GM18519 (cell line): ENCODE measurements around the gene GLRA3.
A peak's percentile ranks its signal among the peaks of the same experiment; 100 is the strongest.
"Not testable (repeated sequence)": the region's sequence is repeated elsewhere in the genome, so short reads cannot be mapped to it uniquely, and the experiment has no call there.

Experiments
- ATAC-seq: cut with Tn5 transposase; IDR thresholded peaks from one replicate; pipeline ENCODE4 v1.9.1; 2021; ENCODE audit warnings: mild to moderate bottlenecking, moderate library complexity; ENCODE audit not compliant: unreplicated experiment, low FRiP score

The GLRA3 gene

DNA sequence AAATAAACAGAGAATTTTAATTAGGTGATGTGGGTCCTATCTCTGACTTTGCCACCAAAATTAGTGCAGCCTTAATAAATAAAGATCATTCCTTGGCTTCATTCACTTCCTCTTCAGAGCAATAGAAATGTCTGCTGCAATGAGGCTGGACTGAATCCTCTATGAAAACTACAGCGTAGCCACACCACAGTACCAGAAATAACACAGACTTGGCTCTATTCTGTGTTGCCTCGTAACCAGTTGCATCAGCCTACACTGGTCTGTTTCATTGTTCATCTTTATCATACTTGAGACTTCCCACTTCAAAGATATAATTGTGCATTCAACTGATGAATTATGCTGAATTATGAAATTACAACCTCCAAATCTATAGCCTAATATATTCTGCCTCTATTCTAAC is 15.8 kb downstream of the GLRA3 start:
- no peak for ATAC-seq

GRCh38 chr4:174810834-174811233 is 18.2 kb downstream of the GLRA3 start:
- no peak for ATAC-seq

GRCh38 chr4:174808836-174809235 is 20.2 kb downstream of the GLRA3 start:
- ATAC-seq = no peak

DNA sequence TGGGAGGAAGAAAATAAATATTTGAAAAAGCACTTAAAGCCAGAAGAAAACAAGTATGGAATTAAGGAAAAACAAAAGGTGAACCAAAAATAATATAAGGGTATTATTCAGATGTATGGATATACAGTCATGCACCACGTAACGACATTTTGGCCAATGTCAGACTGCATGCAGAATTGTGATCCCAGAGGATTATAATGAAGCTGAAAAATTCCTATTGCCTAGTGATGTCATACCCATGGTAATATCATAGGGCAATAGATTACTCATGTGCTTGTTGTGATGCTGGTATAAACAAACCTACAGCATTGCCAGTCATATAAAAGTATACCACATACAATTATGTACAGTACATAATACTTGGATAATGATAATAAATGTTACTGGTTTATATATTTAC is 20.9 kb downstream of the GLRA3 start:
- no peak for ATAC-seq

DNA sequence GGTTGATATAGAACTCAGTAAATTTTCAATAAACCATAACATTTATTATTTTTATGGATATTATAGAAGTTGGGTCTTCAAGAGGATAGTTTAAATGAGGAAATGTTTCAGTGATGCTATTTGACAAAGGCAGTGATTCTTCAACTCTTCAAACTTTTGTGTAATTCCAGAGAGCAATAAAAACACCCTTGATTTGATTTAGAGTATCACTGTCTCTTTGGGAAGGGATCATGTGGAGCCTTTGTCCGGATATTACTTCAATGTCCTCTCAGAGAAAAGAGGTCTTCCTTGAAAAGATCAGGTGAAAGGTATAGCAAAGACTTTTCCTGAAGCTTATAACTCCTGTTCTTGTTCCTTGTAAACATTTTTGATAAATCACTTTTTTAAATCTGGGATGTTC is 23.3 kb downstream of the GLRA3 start:
- no peak for ATAC-seq

DNA sequence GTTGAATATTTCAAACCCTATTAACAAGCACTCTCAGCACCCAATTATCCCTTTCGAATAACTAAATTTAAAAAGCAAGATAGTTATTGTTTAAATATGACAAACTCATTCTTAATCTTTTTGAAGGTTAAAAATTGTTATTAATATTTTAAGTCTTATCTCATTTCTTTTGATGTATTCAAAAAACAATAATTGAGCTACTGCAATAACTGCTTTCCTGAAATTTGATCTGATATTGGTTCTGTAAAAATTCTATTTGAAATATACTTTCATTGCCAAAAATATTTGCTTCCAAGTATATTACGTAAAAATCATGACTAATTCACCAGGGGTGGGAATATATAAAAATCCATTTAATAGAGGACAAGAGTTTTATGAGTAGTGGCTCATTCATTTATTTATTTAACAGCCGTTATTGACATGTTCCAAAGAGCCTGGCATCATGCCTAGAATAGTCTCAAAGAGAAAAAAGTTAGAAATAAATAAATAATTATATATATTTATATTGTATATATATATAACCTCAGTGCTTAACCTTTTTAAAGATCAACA is 34.4 kb downstream of the GLRA3 start:
- ATAC-seq = no peak

DNA sequence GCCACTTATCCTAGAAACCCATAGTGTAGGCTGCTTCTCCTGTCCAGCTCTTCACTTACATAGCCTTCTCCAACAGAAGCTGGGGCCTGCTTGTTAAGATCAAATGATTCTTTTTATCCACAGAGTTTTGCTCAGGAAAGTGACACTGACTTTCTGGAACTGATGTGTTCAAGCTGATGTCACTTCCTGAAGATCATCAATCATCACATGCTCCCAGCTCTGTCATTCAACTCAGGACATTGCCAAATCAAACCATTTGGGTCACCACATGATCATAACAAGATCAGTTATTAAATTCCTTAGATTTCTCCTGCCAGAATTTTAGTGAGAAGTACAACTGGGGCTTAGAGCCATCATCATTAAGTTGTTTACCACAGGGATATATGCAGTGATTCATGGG is 39.4 kb downstream of the GLRA3 start:
- ATAC-seq = no peak

DNA sequence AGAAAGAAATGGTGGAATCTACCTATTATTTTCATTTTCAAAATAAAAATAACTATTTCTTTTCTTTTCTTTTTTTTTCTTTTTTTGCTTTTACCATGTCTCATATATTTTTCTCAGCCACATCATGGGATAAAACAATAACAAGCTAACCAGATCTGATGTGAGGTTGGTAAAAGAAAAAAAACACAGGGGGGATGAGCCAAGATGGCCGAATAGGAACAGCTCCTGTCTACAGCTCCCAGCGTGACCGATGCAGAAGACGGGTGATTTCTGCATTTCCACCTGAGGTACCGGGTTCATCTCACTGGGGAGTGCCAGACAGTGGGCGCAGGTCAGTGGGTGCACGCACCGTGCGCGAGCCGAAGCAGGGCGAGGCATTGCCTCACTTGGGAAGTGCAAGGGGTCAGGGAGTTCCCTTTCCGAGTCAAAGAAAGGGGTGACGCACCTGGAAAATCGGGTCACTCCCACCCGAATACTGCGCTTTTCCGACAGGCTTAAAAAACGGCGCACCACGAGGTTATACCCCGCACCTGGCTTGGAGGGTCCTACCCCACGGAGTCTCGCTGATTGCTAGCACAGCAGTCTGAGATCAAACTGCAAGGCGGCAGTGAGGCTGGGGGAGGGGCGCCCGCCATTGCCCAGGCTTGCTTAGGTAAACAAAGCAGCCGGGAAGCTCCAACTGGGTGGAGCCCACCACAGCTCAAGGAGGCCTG is 50.6 kb downstream of the GLRA3 start:
- ATAC-seq = not testable (repeated sequence)

DNA sequence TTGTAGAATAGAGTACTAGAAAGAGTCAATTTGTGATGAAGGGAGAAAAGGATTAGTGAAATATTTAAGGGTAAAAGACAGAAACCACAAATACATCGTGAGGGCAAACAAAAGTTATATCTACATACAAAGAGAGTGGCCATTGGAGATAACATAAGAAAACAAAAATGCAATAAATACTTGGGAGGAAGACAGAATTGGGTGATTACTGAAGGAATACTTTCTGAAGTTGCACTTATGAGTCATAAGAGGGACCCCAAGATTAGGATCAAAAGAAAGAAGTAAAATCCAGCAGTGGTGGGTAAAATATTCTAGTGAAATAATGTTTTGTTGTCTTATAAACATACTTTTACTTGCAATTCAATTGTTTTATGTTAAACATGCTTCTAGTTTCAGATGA is 53.7 kb downstream of the GLRA3 start:
- no peak for ATAC-seq

GRCh38 chr4:174764105-174764729 is 64.8 kb downstream of the GLRA3 start:
- peak; percentile 57 for ATAC-seq

DNA sequence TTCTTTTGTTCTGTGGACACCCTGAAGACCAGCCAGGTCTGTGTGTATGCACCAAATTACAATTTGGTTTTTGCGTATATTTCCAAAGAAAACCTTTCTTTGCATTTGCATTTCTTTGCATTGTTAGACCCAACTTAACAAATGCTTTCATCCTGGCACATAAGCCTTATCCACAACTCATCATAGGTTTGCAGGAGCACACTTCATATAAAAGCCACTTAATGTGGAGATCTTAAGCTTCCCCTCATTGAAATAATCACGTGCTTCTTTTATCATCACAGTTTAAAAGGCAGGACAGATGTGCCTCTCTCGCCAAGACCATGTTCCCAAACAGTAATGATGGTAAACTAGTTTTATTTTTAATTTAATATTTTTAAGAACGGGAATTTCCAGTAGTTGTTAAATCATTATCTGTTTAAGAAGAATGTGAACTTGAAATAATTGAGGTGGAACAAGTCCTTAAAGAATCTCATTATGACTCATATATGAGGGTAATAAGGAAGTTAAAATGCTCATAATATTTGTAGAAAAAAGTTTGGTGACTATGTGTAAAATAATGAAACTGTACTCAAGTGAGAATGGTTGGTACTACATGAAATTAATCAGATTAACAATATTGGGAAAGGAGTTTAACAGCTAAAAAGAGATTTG is 65.5 kb downstream of the GLRA3 start:
- peak; percentile 77 for ATAC-seq

- ATAC-seq = no peak
These were observed 67.6 kb downstream of the GLRA3 start for GRCh38 chr4:174761451-174761850.

DNA sequence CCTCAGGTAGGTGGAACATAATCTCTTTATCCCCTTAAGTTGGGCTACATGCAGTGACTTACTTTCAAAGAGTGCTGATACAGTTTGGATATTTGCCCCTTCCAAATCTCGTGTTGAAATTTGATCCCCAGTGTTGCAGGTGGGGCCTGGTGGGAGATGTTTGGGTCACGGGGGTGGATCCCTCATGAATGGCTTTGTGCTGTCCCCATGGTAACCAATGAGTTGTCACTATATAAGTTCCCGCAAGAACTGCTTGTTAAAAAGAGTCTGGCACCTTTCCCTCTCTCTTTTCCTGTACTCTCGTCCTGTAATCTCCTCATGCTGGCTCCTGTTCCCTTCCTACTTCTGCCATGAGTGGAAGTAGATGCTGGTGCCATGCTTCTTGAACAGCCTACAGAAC is 71.3 kb downstream of the GLRA3 start:
- ATAC-seq = no peak

DNA sequence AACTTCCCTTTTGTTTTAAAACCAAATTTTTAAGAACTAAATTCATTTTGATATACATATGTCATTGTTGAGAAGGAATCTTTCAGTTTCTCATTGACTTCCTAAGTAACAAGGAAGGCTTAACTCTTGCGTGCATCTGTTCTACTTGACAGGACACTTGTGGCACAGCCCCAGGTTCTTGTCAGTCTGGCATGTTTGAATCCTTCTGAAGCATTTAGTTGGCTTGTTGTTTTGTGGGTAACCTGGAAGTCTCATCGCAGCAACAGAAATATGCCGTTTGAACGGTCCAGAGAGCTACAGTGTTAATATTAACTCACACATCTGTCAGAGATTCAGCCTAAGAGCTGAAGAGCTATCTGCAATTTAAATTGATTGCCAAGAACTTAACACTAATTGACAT is 76.0 kb downstream of the GLRA3 start:
- ATAC-seq = no peak

DNA sequence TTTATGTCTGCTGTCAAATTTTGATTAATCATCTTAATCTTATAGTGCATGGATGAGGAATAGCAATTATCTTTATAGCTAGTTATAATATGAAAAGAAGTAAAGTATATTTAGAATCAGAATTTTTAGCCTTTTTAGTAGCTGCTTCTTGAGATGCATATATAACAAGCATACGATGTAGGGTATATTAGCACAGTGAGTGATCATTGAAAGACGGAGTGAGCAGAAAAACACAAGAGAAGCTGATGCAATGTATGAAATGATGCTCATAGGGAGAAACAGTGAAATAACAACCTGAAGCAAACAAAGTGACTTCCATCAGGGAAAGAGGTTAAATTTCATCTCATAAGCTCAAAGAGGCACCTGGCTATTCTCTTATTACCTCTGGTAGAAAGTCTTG is 77.0 kb downstream of the GLRA3 start:
- no peak for ATAC-seq

DNA sequence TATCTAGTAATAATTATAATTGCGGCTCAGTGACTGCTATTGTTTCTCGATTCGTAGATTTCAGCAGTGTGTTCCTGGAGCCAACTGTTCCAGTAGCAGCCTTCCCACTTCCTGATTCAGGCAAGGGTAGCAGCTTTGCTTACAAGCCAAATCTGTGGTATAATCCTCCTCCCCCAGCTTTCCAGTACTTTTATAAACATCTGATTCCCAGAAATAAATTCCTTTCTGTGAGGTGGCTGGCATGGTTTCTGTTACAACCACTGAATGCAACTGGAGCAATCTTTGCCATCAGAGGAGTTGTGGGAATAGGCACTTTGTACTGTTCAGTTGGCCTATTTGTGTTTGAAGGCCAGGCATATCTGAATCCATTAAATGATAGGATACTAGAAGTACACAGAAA is 80.0 kb downstream of the GLRA3 start:
- ATAC-seq = no peak

- no peak for ATAC-seq
These were observed 82.3 kb downstream of the GLRA3 start for GRCh38 chr4:174746710-174747109.

- ATAC-seq = no peak
These were observed 86.5 kb downstream of the GLRA3 start for GRCh38 chr4:174742561-174742960.

DNA sequence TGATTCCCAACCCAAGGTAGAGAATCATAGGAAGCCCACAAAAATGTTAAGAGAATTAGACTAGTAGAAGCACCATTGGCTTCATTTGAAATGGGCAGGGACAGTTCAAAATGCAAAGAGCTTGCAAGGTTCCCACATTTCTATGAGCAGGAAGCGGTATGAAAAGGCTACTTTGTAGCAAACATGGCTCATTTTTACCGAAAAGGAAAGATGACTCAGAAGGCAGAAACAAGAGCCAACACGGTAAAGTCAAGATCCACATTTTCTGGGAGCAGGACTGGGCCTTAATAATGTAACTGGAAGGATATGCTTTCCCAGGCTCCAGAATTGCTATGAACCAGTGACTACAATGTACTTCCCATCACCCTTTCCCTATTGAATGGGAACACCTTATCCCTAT is 89.5 kb downstream of the GLRA3 start:
- no peak for ATAC-seq

DNA sequence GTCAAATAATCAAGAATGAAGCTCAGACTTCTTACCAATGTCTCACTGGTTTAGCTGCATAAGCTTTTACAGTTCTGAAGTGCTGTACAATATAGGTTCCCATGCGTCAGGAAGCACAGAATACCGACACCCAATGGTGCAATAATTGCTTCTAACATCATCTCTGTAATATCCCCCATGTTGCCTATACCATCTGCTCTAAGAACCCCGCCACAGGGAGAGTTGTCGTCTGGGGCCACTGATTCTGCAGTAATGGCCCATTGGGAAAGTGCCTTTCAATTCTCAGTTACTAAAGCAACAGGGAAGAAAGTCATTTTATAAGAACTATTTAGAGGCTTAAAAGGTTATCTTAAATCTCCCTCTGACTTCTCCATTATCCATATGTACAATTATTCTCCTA is 94.9 kb downstream of the GLRA3 start:
- ATAC-seq = no peak

DNA sequence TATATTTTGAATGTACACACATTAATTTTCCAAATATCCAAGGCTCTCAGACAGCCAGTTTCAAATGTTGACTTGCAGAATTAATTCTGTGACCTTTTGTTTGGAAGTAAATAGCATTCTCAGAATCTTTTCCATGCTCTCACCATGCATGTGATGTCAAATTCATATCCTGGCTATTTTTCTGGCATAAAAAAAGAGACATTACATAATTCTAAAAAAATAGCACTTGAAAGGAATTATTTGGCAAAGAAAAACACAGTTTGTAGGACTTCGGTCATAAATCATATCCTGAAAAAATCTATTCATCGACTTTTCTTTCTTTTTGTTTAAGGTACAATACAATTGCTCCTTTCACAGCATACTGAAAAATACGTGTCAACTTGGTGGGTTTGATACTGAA is 111.2 kb downstream of the GLRA3 start:
- ATAC-seq = no peak
